ENCODE data around the gene TLL1. TPM values are rescaled to one million over a fixed set of nuclear protein-coding genes. Genes with fewer than 3 reads are reported as not detected.

The TLL1 gene
- total RNA-seq, 1 experiment from 2014 or later = 5.0 TPM

- CTCF ChIA-PET = interaction anchor here (0.6 kb wide), 1 partner anchor 518 kb away, joined by 4 read pairs; no protein-coding TSS in a partner anchor
- H3F3A ChIP-seq (ENCODE audit: low read length, unreplicated experiment) = no peaks in the 10 kb centered on the region
- H4K20me1 ChIP-seq (ENCODE audit: low read length) = no peaks in the 10 kb centered on the region
- no peak for ATAC-seq
- no peaks in the 10 kb centered on the region for H3K27me3 ChIP-seq (ENCODE audit: low read length)
- H3K36me3 ChIP-seq (ENCODE audit: low read depth, low read length) = no peaks in the 10 kb centered on the region
- H3K9me2 ChIP-seq (replicated peaks; ENCODE audit: low read length) = no peaks in the 10 kb centered on the region
- intact Hi-C loops (cut with micrococcal nuclease) = loop anchor here (5.0 to 10.0 kb wide), 2 partner anchors 37 to 424 kb away; no protein-coding TSS in a partner anchor
- no peak overlapping the region for H3K4me3 ChIP-seq (ENCODE audit: low read length)
- TF ChIP-seq EZH2 (IDR thresholded peaks at IDR 0.05; ENCODE audit: low read length, unreplicated experiment) (no peak), CTCF (conservative IDR thresholded peaks at IDR 0.05; ENCODE audit: low read depth, low read length) (no peak), EZH2phosphoT487 (IDR thresholded peaks at IDR 0.05; ENCODE audit: borderline replicate concordance, low read length) (no peak)
- no peak overlapping the region for H2AFZ ChIP-seq (ENCODE audit: low read length)
- no peak overlapping the region for H3K4me2 ChIP-seq (ENCODE audit: low read length)
- H3K27ac ChIP-seq (ENCODE audit: low read length) = no peak overlapping the region
- H3K4me1 ChIP-seq (ENCODE audit: insufficient read depth, low read length) = peaks cover 34% of the 10 kb centered on the region
- POLR2A ChIA-PET (ENCODE audit: unreplicated experiment) = interaction anchor here (0.6 kb wide), 1 partner anchor 59 kb away, joined by 5 read pairs; no protein-coding TSS in a partner anchor
- BruUV-seq (replicated peaks) = no TSS peak
- DNase-seq = peak; percentile 46
- no peaks in the 10 kb centered on the region for H3K79me2 ChIP-seq (ENCODE audit: low read length)
- no peak overlapping the region for H3K9ac ChIP-seq (ENCODE audit: low read length)
- no peaks in the 10 kb centered on the region for H3K9me3 ChIP-seq (ENCODE audit: low read length)
Observed at GRCh38 chr4:166078955-166079354, 205.9 kb downstream of the TLL1 start.

- no peaks in the 10 kb centered on the region for H3K9me2 ChIP-seq (replicated peaks; ENCODE audit: low read length)
- H3K27ac ChIP-seq (ENCODE audit: low read length) = no peak overlapping the region
- H3K9me3 ChIP-seq (ENCODE audit: low read length) = no peaks in the 10 kb centered on the region
- no peaks in the 10 kb centered on the region for H4K20me1 ChIP-seq (ENCODE audit: low read length)
- no TSS peak for BruUV-seq (replicated peaks)
- no peak overlapping the region for H3K9ac ChIP-seq (ENCODE audit: low read length)
- no peak overlapping the region for H3K4me2 ChIP-seq (ENCODE audit: low read length)
- intact Hi-C loops (cut with micrococcal nuclease) = no loop called here
- TF ChIP-seq CTCF (conservative IDR thresholded peaks at IDR 0.05; ENCODE audit: low read depth, low read length) (no peak), EZH2phosphoT487 (IDR thresholded peaks at IDR 0.05; ENCODE audit: borderline replicate concordance, low read length) (no peak), EZH2 (IDR thresholded peaks at IDR 0.05; ENCODE audit: low read length, unreplicated experiment) (no peak)
- no peak overlapping the region for H2AFZ ChIP-seq (ENCODE audit: low read length)
- POLR2A ChIA-PET (ENCODE audit: unreplicated experiment) = no interaction called here
- H3K79me2 ChIP-seq (ENCODE audit: low read length) = no peaks in the 10 kb centered on the region
- H3K27me3 ChIP-seq (ENCODE audit: low read length) = no peaks in the 10 kb centered on the region
- no peak for DNase-seq
- CTCF ChIA-PET = no interaction called here
- H3F3A ChIP-seq (ENCODE audit: low read length, unreplicated experiment) = no peaks in the 10 kb centered on the region
- peaks cover 4% of the 10 kb centered on the region; the same call in 1 of the 2 replicates for H3K4me1 ChIP-seq (ENCODE audit: insufficient read depth, low read length)
- ATAC-seq = no peak
- H3K36me3 ChIP-seq (ENCODE audit: low read depth, low read length) = no peaks in the 10 kb centered on the region
- H3K4me3 ChIP-seq (ENCODE audit: low read length) = no peak overlapping the region
Observed at GRCh38 chr4:166087569-166087968, 214.5 kb downstream of the TLL1 start.

GRCh38 chr4:166088576-166088975 is 215.5 kb downstream of the TLL1 start:
- no peaks in the 10 kb centered on the region for H3F3A ChIP-seq (ENCODE audit: low read length, unreplicated experiment)
- no peaks in the 10 kb centered on the region for H3K27me3 ChIP-seq (ENCODE audit: low read length)
- BruUV-seq (replicated peaks) = no TSS peak
- no peak overlapping the region for H3K9ac ChIP-seq (ENCODE audit: low read length)
- ChIA-PET POLR2A (ENCODE audit: unreplicated experiment) (no interaction called here), CTCF (no interaction called here)
- H3K79me2 ChIP-seq (ENCODE audit: low read length) = no peaks in the 10 kb centered on the region
- intact Hi-C loops (cut with micrococcal nuclease) = no loop called here
- no peaks in the 10 kb centered on the region for H3K9me2 ChIP-seq (replicated peaks; ENCODE audit: low read length)
- DNase-seq = no peak
- no peaks in the 10 kb centered on the region for H3K9me3 ChIP-seq (ENCODE audit: low read length)
- no peaks in the 10 kb centered on the region for H4K20me1 ChIP-seq (ENCODE audit: low read length)
- peaks cover 4% of the 10 kb centered on the region for H3K4me1 ChIP-seq (ENCODE audit: insufficient read depth, low read length)
- no peak overlapping the region for H3K4me3 ChIP-seq (ENCODE audit: low read length)
- TF ChIP-seq CTCF (conservative IDR thresholded peaks at IDR 0.05; ENCODE audit: low read depth, low read length) (no peak), EZH2phosphoT487 (IDR thresholded peaks at IDR 0.05; ENCODE audit: borderline replicate concordance, low read length) (no peak), EZH2 (IDR thresholded peaks at IDR 0.05; ENCODE audit: low read length, unreplicated experiment) (no peak)
- H2AFZ ChIP-seq (ENCODE audit: low read length) = no peak overlapping the region
- H3K27ac ChIP-seq (ENCODE audit: low read length) = no peak overlapping the region
- no peak overlapping the region for H3K4me2 ChIP-seq (ENCODE audit: low read length)
- ATAC-seq = no peak
- no peaks in the 10 kb centered on the region for H3K36me3 ChIP-seq (ENCODE audit: low read depth, low read length)
